Measurements from ENCODE around the gene PHLDA1.

PHLDA1 gene
- 24.6 to 99.5 (median 32.2) reads per million in 3 experiments for total RNA-seq

DNA sequence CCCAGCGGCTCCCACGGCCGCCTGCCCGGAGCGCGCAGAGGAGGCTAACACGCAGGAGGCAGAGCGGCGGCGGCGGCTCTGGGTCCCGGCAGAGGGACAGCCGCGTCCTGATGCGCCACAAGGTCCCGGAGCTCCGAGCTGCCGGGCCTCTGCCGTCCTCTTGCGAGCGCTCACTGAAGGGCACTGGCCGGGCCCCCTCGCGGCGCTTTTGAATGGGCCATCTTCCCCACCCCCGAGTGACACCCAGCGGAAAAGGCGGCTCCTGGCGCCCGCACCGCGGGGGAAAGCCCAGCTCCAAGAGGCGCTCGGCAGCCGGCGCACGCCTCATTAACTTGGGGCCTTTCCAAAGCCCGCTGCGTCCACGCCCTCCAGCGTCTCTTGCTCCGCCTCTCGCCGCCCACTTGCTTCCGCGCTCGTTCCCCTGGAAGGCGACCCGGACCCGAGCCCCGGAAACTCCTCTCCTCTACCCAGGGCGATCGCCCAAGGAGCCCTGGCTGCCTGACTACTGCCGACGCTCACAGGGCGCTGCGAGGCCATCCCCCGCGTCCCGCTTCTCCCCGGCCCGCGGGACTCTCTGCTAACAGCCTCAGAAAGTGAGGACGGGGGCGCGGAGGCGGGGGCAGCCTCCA, at the start of gene PHLDA1:
Gene PHLDA1 (minus strand): TSS at position 363 of the 629 bp plus-strand sequence.
- DNase-seq = peak; percentile 89

DNA sequence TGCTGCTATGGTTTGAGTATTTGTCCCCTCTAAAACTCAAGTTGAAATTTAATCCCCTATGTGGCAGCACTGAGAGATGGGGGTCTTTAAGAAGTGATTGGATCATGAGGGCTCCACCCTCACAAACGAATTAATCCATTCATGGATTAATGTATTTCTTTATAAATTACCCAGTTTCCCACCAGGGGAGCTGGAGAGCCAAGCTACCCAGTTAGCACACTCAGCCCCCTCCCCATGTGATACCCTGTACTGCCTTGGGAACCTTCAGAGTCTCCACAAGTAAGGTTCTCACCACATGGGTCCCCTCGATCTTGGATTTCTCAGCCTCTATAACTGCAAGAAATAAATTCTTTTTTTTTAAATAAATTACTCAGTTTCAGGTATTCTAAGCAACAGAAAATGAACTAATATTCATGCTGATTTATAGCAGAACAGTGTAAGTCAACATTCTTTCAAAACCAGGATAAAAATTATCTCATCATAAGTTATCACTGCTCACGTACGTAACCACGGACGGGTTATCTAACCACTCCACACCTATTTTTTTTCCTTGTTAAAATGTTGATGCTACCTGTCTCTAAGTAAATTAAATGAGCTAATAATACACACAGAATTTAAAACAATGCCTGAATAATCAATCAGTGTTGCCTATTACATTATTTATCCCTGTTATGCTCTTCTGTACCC, 49.3 kb upstream of the PHLDA1 start:
- no peak for DNase-seq

DNA sequence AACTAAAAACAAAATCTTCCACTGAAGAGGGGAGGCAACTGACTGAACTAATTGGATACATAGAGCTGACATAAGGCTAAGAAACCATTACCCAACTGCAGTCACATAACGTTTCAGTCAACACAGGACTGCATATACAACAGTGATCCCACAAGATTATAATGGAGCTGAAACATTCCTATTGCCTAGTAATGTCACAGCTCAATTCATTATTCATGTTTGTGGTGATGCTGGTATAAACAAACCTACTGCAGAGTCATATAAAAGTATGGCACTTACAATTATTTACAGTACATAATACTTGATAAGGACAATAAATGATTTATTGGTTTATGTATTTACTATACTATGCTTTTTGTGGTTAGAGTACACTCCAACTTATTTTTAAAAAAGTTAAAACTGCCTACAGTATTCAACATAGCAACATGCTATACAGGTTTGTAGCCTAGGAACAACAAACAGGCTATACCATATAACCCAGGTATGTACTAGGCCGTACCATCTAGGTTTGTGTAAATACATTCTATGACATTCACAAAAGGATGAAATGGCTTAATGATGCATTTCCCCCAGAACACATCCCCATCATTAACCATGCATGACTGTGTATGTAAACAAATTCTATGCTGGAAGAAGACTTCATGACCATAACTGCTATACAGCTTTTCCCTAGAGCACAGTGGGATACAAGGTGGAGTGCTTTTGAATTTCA, 48.6 kb upstream of the PHLDA1 start:
- DNase-seq = no peak

DNA sequence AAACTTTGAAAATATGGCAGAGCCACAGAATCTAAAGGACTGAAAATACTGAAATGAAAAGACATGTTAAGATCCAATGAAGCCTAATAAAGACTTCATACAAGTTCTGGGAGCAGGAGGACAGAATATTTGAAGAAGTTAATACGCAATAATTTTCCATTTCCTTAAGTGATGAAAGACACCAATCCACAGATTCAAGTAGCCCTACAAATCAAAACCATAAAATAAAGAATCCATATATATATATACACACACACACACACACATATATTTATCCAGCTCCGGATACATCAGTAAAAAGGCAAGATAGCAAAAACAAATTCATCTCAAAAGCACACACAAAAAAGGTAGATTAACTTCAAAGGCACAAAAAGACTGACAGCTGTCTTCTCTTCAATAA, 47.2 kb upstream of the PHLDA1 start:
- DNase-seq = no peak

DNA sequence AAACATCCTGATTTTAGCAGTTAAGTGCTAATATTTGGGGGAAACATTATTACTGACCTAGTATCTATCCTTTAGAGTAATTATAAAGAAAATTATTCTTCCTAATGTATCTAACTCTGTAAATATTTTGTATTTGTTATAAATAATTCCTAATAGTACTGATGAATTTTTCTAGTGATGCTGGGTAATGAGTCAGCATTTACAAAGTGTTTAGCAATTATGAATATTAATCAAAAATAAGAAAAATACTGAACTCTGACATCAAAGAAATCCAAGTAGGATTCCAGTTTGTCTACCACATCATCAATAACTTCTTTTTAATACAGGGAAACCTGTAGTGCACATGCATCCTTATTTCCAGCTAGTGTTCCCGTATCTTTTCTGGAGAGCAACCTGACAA, 43.9 kb upstream of the PHLDA1 start:
- DNase-seq = no peak

DNA sequence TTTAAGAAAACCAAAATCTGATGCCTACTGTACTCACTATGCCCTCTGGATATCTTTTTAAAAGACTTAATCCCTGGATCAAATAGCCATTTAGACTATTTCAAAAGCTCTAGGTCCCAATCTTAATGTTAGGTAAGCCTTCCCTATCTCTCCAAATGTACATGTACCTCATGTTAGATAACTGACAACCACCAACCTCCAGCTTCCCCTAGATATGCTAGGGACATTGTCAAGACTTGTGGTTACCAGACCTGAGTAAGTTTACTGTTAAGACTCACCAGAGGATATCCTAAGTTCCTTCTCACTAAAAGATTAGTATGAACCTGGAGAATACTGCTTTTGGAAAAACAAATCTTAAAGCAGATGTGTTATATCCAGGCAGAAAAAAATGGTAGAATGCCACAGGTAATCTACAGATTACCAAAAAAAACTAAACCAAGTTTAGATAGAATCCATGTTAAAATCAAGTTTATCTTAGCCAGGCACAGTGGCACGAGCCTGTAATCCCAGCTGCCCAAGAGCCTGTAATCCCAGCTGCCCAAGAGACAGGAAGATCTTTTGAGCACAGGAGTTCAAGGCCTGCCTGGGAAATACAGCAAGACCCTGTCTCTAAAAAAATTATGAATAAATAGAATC, 43.2 kb upstream of the PHLDA1 start:
- DNase-seq = no peak

DNA sequence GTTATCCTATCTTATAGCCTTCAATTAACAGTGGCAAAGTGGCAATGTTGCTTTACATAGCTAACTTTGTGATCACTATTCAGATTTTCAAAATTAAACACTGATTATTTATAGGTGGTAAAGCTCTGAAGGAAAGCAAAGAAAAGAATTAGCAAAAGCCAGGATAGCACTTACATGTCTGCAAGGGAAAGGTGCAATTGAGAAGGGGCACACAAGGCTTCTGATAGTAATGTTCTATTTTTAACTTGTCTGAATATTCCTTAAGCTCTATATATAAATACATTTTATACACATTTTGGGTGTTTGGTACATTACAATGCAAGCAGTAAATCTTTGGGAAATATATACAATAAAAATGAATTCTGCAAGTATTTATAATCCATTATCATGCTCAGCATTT, 42.0 kb upstream of the PHLDA1 start:
- DNase-seq = no peak

DNA sequence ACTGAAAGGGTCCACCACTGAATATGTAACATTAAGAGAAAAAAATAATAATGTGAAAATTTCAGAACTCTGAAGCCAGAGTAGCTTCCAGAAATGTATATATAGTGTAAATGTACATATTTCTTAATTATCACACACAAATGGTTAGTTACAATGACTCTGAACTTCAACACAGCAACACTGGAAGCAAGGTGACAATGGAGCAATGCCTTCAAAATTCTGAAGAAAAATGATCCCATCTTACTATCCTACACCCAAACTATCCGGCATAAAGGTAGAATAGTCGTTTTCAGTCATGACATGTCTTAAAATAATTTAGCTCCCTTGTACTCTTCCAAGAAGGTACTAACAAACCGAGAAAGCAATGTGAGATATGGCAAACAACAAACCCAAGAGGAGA, 41.0 kb upstream of the PHLDA1 start:
- no peak for DNase-seq

DNA sequence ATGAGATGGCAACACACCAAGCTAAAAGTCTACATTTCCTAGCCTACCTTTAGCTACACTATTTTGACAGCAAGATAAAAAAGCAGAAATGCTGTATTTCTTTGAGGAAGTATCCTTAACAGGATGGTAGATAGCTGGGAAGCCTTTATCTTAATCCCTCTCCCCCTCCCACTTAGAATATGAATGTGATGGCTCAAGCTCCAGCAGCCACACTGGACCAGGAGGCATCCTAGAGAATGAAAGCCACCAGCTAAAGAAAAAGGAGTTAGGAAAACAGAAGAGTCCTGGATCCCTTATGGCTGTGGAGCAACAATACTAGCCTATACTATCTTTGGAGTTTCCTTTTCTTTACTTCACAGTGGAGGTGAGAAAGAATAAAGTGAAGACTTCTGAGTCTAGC, 37.8 kb upstream of the PHLDA1 start:
- no peak for DNase-seq

DNA sequence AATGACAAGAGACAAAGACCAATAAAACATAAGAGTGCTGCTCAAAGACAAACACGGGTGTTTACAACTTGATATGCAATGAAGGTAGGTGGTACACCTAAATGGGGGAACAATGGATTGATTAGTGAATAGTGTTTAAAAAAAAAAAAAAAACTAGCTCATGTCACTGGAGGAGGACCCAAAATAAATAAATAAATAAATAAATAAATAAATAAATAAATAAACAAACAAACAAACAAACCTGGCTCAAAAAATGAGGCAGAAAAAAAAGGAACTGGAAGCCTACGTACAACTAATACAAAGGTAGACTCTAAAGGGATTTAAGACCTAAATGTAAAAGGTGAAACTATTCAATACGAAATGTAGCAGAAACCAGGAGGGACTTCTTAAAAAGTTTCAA, 34.3 kb upstream of the PHLDA1 start:
- DNase-seq = no peak

DNA sequence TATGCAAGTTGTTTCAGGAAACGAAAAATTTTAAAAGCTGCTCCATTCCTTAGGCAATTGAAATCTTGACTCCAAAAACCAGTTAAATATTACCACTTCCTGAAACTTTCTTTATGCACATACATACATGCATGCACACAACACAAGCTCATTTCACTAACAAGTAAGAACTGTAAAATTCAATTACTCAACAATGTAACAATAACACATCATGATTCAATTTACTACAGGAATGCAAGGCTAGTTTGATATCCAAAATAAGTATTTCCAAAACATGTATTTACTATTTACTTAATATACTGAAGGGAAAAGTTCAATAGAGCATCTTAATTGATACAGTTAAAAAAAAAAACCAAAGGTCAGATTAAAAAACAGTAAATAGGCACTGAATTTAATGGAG, 33.3 kb upstream of the PHLDA1 start:
- no peak for DNase-seq

DNA sequence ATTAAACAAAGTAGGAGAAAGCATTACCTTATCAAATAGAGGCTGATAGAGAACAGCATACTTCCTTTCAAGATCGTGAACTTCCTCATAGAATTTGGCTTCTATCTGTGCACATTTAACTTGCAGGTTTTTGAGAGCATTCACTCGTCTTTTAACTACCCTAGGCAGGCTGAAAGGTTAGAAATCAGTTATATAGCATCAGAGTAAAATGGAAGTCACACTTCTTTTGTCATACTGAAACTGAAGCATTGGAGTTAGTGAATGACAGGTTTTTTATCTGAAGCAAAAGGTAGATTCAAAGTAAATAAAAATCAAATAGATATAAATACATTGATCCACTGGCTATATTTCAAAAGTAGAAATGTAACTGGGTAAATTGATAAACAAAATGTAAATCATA, 28.5 kb upstream of the PHLDA1 start:
- no peak for DNase-seq

DNA sequence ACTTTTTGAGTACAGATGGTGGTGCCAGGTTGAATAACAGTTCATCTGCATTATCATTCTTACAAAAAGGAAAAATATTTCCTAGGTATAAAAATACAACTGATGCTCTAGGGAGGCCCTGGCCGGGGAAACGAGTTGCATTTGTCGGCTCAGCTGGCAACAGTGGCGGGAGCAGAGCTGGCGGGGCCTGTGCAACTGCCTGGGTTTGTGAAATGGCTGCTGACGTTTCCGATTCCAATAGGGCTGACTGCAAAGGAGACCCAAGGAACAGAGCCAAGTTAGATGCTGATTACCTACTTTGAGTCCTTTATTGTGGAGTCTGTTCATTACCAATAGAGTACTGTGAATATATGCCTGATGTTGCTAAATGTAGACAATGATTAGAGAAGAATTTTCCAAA, 25.8 kb upstream of the PHLDA1 start:
- no peak for DNase-seq

DNA sequence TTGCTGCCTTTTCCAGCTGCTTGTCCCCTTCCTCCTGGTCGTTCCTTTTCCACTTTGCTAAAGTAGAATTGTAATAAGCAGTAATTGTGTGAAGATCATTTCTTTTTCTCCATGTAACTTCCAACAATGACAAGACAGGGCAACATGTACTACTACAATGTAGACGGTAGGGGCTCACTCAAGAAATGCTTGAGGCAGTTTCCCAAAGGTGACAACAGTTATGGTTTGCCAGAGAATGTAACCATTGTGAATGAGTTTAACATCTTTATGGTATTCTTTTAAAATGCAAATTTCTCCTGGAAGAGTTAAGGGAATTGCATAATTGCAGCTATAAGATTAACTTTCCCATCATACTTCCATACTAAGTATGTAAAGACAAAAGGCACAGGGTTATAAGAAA, 23.8 kb upstream of the PHLDA1 start:
- DNase-seq = no peak

DNA sequence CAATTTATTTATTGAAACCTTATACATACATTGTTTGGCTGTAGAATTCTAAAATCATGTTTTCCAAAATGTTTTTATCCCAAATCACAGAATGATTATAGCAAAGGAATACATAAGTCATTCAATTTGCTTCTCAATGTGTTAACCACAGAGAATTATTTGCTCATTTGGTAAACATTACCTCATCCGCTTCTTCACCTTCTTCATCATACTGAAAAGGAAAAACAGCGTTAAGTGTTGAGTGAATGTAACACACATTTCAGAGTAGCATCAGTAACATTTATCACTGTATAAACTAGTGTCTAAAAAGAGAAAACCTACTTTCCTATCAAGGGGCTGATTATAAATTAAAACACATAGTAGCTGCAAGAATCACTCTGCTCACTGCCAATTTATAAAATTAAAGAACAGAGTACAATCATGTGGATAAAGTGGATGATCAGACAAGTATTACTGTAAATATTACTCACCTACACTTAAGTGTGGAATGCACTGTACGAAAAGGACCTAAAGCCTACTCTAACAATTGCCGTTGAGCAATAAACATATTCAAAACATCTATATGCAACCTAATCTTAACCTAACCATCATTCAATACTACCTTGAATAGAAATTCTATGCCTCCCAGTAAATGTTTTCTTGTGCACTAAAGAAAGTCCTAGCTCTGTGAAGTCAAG, 18.1 kb upstream of the PHLDA1 start:
- no peak for DNase-seq

DNA sequence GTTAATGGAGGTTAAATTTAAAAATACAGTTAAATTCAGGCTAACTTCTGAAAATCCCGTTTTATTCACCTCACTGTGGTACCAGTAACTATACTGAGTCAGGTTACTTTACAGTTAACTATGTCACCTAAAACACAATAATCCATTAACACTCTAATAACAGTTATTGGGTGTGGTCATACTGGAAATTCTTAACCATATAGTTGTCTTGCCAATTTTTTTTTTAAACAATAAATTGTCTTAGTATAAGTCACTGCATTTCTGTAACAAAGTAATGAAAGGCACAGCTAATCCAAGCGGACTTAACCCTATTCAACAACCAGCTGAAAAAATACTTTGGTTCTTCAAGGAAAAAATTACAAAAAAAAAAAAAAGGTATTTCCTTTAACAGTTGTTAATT, 16.2 kb upstream of the PHLDA1 start:
- no peak for DNase-seq

DNA sequence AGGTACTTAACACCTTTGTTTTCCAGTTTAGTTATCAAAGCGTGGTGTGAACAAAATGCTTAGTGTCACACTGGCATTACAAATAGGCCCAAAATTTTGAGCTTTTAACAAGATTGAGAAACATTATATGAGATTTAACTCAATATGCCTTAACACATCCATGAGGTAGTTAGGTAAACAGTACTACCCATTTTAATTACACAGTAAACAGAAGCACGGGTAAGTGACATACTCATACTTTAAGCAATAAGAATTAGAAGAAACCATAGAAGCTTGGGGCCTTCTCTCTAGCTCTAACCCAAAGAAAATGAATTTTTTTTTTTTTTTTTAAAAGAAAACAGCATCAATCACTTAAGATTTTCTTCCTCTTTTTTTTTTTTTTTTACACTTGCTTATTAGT, 15.5 kb upstream of the PHLDA1 start:
- no peak for DNase-seq

DNA sequence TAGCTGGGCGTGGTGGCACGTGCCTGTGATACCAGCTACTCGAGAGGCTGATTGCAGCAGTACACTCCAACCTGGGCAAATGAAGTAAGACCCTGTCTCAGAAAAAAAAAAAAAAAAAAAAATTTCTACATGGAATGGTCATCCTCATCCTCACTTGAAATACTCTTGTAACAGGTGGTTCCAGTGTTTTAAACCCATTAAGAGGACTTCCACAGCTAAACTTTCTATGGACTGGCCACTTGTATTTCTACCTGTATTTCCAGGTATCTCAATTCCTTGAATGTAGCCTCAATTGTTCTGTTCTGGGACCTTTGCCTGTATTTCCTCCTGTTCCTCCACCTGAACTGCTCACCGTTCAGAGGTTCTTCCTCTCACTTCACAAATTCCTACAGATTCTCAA, 11.8 kb upstream of the PHLDA1 start:
- no peak for DNase-seq

DNA sequence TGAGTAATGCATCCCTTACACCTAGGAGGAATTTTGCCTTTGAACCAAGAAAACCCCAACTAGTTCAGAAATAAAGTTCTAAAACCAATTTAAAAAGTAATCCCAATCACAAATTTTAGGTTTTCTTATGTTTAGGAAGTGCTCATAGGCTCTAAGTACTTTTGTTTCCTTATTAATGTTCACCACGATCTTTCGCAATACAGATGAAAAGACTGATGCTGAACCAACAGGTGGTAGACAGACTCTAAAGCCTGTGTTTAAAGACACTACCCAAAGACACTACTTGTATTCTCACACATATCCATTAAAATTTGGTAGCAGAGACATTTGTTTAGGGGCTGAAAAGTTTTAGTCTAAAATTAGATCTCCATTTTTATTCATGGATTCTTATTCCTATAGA, 10.6 kb upstream of the PHLDA1 start:
- DNase-seq = no peak

DNA sequence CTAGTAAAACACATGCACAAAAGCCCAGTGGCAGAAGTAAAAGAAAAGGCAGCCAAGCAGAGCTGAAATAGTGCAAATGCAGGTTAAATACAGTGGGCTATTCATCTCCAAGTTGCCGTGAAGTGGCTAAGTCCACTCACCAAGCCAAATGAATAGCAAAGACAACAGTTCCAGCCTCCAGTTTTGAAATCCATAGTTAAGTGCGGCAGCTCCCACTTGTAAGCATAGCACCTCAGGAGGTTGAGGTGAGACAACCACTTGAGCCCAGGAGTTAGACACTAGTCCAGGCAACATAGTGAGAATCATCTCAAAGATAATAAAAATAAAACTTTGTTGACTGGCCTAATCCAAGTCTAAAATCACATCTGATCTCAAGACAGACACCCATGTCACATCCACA, 9.8 kb upstream of the PHLDA1 start:
- no peak for DNase-seq

DNA sequence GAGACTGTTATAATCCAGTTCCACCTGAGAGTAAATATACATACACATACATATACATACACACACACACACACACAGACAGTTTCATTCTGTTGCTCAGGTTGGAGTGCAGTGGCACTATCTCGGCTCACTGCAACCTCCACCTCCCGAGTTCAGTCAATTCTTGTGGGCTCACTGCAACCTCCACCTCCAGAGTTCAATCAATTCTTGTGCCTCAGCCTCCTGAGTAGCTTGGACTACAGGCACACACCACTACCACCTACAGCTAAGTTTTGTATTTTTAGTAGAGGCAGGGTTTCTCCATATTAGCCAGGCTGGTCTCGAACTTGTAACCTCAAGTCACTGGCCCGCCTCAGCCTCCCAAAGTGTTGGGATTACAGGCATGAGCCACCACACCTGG, 8.9 kb upstream of the PHLDA1 start:
- DNase-seq = no peak

DNA sequence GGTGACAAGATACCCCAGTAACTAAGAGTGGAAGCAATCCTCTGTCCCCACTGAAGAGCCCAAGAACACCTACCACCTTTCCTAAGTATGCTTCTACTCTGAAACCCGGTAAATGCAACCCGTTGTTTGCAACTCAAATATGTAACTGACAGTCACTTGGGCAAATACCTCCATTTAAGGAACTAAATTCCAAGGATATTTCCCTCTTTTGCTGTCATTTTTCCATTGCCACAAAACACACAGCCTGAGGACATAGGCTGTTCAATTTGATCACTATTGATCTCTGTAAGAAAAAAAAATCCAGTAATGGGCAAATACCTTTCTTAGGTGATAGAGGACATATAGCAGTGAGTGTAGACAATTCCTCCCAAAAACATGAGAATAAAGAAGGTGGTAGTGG, 6.6 kb upstream of the PHLDA1 start:
- DNase-seq = no peak

All from central memory CD4-positive, alpha-beta T cell (primary cell).